Tongue (tissue), 2 donors: ENCODE data around the gene EIPR1. TPM values are rescaled to one million over a fixed set of nuclear protein-coding genes. Genes with fewer than 3 reads are reported as not detected.
A peak's percentile ranks its signal among the peaks of the same experiment; 100 is the strongest.
"Not testable (repeated sequence)": the region's sequence is repeated elsewhere in the genome, so short reads cannot be mapped to it uniquely, and the experiment has no call there.

Experiments used
- DNase-seq: peaks from one replicate; pipeline ENCODE4 v3.0.0-alpha.2; 2015
- total RNA-seq: library from RNA; depleted of rRNA; stranded (reverse); fragments of >200 nt; gene quantifications from one replicate; pipeline ENCODE4 v1.2.3, GENCODE V29; 2014

Gene EIPR1
- total RNA-seq, 1 donor from 2014 or later = 28.9 TPM

DNA sequence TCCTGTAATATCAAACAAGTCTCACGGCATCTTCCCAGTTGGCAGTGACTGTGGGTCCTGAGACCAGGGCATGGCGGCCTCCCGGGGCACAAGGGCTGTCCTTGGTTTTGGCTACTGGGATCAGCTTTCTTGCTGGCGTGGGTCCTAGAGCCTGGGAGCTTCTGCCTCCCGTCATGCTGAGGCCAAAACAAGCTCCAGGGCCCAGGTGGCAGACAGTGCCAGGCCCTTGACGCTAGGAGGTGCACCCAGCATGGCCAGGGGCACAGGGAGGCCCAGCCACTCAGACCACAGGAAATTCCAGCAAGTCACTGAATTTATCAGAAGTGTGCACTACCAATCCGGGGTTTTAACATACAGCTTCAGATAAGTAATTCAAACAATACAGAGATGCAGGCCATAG, 184.7 kb downstream of the EIPR1 start:
- DNase-seq = peak; percentile 59

DNA sequence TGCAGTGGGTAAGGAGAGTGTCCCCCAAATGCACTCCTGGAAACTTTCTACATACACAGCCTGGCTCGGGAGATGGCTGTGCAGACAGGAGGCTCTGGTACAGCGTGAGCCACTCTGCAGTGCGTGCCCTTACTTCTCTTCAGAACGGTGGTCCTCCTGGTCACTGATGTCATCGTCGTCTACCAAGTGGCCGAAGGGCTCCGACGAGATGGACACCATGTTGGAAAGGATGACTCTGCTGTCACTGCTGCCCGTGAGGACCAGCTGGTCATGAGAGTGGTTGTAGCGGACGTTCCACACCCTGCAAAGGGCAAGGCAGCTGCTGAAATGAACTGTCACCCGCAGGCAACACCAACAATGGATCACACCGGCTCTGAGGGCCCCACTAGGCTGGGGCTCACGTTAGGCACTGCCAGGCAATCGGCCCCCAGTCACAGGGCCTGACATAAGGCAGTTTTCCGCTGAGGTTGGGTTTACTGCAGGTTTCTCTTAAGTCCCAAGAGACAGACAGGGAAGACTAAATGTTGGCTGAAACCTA, 185.3 kb downstream of the EIPR1 start:
- no peak for DNase-seq

DNA sequence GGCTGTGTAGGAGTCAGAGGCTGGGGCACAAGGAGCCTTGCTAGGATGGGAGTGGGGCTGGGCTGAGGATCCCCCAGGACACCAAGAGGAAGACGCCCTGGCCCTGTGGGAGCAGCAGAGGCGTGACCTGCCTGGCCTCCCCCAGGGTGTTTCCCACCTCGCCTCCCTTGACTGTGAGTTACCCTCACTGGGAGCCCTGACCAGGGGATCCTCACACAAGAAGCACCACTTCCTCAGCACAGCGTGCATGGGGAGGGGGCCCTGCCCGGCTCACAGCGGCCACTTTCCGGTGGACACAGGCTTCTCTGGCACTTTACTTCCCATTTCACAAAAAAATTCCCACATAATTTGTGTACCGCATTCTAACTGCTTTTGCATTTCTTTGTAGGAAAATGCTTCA, 187.7 kb downstream of the EIPR1 start:
- no peak for DNase-seq

DNA sequence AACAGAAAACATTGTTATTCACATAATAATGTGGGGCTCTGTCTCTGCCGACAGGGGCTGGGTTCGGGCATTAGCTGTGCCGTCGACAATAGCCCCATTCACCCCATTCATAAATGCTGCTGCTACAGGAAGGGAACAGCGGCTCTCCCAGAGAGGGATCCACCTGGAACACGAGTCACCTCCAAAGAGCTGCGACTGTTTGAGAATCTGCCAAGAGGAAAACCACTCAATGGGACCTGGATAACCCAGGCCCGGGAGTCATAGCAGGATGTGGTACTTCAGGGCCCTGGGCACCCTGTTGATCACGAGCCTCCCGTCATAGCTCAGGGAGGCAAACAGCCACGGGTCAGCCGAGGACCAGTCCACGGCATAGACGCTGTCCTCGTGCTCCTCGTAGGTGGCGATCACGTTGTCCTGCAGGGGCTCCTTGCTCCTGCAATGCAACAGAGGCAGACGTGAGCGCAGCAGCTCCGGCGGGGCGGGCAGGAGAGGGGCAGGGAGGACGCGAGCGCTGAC, 188.5 kb downstream of the EIPR1 start:
- no peak for DNase-seq

DNA sequence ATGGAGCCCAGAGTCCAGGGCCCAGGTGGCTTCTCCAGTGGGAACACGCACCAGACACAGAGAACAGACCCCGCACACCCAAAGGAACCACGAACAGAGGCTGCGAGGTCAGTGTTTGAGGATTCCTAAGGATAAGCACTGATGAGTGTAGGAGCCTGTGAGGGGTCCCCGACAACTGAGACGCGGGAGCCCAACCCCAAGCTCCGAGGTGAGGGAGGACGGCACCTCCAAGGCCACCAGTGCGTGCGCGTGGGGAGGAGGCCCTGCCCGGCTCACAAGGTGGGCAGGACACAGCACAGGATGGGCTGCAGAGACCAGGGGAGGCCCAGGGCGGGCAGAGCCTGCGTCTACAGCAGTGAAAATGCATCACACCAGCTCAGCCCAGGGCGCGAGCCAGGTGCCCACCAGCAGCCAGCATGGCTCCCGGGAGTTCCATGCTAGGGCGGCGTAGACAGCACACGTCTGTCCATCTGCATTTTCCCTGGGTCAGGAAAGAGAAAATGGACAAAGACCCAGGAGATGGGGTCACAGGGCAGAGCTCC, 189.1 kb downstream of the EIPR1 start:
- DNase-seq = no peak

GRCh38 chr2:3187467-3187866, 190.2 kb downstream of the EIPR1 start:
- DNase-seq = no peak

GRCh38 chr2:3186766-3187165, 190.9 kb downstream of the EIPR1 start:
- no peak for DNase-seq

DNA sequence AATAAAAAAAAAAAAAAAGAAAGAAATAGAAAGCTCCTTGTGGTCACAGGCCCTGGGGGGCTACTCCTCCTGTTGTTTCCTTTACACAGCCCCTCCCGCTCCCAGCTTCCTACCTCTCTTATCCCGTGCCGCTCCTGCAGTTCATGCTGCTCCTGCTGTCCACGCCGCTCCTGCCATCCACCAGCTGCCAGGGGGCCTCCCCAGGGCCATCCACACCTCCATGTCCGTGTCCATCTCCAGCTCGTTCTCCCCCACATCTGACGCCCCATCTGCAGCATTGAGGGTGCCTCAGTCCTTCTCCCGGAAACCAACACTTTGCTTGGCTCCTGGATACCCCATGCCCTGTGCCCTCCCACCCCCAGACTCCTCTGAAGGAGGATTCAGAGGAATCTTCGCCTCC, 191.7 kb downstream of the EIPR1 start:
- no peak for DNase-seq

- no peak for DNase-seq
Measured at GRCh38 chr2:3185256-3185655, 192.4 kb downstream of the EIPR1 start.

GRCh38 chr2:3184167-3184566, 193.5 kb downstream of the EIPR1 start:
- no peak for DNase-seq

GRCh38 chr2:3183766-3184165, 193.9 kb downstream of the EIPR1 start:
- no peak for DNase-seq

GRCh38 chr2:3182848-3183247, 194.8 kb downstream of the EIPR1 start:
- DNase-seq = no peak

GRCh38 chr2:3181416-3182010, 196.1 kb downstream of the EIPR1 start:
- DNase-seq = no peak

DNA sequence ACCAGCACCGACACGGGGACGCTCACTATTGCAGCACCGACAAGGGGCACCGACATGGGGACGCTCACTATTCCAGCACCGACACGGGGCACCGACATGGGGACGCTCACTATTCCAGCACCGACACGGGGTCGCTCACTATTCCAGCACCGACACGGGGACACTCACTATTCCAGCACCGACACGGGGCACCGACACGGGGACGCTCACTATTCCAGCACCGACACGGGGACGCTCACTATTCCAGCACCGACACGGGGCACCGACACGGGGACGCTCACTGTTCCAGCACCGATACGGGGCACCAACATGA, 196.8 kb downstream of the EIPR1 start:
- not testable (repeated sequence) for DNase-seq

GRCh38 chr2:3180082-3180908, 197.3 kb downstream of the EIPR1 start:
- DNase-seq = no peak

DNA sequence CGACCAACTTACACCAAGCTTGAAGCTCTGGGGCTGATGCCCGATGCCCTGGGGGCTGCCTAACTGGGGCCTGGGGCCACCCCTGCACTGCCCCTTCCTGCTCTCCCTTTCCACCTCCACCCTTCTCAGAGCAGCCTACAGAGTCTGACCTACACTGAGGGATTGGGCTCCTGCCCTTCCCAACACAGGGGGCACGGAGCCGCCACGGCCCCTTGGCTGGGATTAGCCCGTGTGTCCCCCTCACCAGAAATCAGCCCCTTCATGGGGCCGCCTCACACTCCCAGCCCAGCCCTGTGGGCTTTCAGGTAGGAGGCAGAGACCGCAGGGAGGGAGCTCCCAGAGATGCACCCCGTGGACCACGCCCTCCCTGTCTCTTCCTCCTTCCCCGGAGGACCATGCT, 198.0 kb downstream of the EIPR1 start:
- DNase-seq = no peak

GRCh38 chr2:3179208-3179607, 198.4 kb downstream of the EIPR1 start:
- DNase-seq = no peak

DNA sequence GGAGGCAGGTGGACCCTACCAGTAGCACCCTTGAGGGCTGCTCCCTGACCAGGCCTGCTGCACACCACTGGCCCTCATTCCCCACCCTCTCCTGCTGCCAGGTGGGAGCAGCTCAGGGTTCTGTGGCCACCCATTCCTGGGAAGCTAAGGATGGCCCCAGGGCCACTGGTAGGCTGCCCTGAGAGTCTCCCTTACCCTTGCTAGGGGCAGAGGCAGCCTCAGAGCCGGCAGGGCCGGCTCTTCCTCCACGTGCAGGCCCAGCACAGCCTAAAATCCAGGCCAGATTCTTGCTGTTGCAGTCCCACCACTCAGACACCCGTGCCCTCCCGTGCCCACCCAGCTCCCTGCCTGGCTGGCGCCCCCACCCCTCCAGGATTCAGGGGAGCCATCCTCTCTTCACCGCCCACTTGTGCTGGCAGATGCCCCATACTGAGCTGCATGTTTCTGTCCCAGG, 199.0 kb downstream of the EIPR1 start:
- DNase-seq = no peak

DNA sequence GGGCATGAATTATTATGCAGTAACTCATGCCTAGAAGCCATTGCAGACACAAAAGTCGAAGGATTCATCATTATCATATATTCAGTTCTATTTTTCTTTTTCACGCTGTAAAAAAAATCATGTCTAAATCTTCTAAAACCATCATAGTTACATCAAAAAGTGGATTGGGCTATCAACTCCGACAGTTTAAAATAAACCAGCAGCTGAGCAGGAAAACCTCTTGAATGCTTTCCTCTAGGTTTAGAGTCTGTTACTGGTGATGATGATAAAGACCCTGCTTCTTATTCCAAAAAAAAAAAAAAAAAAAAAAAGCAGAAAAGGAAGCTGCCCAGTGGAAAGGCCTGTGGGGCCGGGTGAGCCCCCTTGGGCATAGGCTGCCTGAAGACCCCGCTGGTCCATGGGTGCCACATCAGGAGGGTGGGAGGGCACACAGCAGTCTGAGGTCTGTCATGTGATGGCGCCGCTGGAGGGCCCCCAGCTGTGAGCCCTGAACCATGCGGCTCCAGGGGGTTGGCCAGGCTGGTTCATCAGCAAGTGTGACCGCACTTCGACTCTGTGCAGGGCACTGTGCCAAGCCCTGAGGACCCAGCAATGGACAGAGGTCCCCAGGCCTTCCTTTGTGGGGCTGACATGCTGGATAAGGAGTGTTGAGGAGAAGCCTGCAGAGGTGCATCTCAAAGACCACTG, 199.6 kb downstream of the EIPR1 start:
- no peak for DNase-seq

GRCh38 chr2:3176869-3177255, 200.8 kb downstream of the EIPR1 start:
- no peak for DNase-seq

DNA sequence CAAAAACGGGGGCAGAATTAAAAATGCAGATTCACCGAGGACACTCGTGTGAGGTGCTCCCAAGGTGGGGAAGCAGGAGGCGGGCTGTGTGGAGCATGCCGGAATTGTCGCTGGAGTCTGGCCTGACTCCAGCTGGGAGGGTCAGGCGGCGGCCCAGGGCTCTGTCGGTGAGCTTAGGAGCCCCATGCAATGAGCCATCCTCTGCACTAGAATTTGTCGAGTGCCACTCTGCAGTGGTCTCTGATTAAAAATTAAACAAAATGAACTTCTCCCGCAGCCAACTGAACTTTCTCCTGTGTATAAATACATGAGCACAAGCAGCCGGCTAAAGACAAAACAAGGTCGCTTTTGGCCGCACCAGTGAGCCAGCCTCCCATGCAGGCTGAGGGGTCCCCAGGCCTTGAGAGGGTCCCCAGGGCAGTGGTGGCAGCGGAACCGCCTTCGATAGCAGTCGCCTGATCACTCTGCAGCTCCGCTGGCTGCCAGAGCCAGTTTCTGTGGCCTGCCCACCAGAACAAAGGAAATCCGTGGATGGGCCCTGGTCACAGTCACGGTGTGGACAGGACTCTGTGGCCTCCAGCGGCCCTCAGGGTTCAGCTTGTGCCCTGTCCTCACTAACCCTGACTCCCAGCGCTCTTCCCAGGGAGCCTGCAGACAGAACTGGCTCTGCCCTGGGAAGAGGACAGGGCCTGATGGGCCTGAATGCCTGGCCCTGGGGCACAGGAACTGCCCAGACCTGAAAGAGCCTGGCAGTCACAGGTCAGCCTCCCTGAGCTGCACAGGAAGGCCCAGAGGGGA, 201.3 kb downstream of the EIPR1 start:
- DNase-seq = no peak

GRCh38 chr2:3175568-3175955, 202.1 kb downstream of the EIPR1 start:
- no peak for DNase-seq
